CD4-positive, alpha-beta T cell treated with Interleukin-4 for 1 hour (primary cell): ENCODE results near the gene ATG2A.
"Not testable (repeated sequence)": the region's sequence is repeated elsewhere in the genome, so short reads cannot be mapped to it uniquely, and the experiment has no call there.

Experiments
- DNase-seq, 2 donors: peaks; one replicate each; pipeline ENCODE4 v3.0.0-alpha.2; 2020 to 2022

ATG2A gene

GRCh38 chr11:64852804-64853509 lies 64.1 kb downstream of the ATG2A start:
- peak; percentile 46 to 50 for DNase-seq

GRCh38 chr11:64851831-64852351 lies 65.1 kb downstream of the ATG2A start:
- peak in 1 of 2 donors; percentile 64 for DNase-seq

GRCh38 chr11:64850979-64851567 lies 65.9 kb downstream of the ATG2A start:
- DNase-seq: peak; percentile 70 to 80

DNA sequence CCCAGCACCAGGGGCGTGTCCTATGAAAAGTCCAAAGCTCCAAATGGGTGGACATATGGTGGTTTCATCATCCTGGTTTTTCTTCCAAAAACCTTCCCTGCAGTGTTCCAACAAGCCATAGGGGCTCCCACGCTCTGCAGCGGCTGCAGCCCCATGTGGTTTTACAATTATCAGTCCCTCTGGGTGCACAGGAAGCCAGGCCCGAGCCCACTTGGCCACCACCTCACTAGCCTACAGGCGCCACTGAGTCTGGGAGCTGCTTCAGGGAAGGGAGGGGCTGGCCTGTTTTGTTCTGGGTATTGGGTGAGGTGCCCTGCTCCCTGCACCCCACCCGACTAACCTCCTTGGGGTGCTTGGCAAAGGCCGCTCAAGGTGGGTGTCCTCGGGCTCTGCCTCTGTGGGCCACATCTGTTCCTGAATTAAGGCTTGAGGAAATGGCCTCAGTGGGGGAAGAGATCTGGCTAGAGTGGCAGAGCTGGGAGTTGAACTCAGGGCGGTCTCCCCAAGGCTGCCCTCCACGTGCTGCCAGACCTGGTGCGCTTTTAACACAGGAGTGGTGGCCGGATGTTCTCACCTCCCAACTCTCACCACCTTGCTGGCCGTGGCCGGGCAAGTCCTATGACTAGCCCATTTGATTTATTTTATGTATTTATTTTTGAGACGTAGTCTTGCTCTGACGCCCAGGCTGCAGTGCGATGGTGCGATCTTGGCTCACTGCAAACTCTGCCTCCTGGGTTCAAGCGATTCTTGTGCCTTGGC lies 67.2 kb downstream of the ATG2A start:
- no peak for DNase-seq

DNA sequence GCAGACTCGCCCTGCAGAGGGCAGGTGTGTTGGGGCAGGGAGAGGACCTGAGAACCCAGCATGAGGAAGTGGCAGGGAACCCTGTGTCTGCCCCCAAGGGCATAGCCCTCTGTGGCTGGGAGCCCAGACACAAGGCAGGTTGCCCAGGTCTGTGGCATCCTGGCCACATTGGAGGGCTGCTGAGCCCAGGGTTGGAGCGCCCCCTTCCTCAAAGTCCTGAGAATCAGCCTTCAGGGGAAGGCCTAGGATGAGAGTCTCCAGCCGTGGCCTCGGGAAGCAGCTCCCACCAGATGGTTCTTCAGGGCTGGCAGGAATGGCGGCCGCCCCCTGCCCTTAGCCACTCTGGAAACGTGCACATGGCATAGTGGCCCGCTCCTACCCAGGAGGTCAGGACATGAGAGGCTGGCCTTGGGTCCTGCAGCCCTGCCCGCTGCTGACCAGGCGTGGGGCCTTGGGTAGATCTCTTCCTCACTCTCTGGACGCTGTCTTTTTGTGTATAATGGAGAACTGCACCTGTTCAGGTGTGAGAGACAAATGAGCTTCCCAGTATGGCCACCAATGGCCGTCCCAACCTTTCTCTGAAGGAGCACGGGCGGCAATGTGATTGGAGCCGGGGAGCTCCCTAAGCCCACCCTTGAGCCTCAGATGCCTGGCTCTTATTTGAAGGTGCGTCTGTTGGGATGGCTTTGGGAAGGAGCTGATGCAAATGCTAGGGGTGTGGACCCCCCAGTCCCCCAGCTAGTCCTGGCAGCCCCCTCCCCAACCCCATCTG lies 68.0 kb downstream of the ATG2A start:
- DNase-seq: peak in 1 of 2 donors; percentile 62

DNA sequence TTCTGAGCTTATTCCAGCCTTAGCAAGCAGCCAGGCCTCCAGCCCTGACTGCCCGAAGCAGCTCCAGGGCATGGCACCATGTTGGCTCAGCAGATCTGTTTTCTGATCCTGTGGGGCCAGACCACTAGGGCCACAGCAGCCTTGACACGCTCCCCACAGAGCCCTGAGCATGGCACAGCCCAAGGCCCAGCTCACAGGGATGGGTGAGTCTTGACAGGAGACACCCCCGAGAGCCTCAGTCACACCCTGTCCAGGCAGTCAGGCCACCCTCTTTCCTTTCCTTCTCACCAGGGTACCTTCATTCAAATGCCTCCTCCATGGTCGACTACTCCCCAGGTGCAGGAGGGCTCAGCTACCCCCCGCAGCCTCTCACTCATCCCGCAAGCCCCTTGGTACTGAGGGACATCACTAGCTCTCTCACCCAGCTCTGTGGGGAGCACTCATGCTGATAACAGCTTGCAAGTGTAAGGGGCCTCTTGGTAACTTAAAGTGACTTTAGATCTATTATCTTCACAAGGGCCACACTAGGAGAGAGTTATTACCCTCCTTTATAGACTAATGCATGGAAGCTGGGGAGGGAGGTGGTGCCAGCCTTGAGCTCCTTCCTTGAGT lies 68.7 kb downstream of the ATG2A start:
- DNase-seq: no peak

DNA sequence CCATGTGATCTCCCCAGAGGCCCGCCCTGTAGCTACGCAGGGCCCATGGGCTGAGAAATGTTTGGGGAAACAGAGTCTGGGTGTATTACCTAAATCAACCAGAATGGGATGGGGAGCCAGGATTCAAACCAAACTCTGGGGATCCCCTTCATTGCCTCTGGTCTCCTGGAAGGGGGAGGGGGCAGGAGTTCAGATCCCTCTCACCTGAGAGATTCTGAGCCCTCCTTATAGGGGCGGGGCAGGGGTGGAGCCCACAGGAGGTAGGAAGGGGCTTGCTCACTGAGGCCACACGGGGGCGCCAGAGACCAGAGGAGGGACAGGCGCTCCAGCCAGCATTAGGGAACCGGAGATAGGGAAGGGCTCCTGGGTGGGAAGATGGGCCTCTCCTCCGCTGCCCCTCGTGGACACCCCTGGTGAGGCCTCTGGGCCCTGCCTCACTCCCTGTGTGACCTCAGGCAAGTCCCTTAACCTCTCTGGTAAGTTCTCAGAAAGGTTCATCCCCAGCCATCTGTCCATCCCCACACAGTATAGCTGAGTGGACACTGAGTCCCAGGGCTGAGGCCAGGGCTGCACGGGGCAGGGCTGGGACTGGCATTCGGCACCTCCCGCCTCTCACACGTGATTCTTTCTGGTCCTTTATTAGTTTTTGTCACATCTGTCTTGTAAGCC lies 69.9 kb downstream of the ATG2A start:
- DNase-seq: peak; percentile 90 to 91

GRCh38 chr11:64845776-64846129 lies 71.3 kb downstream of the ATG2A start:
- DNase-seq: not testable (repeated sequence)

- DNase-seq: no peak
Observed at GRCh38 chr11:64845129-64845775, 71.8 kb downstream of the ATG2A start.
